Cardiac septum (tissue), 1 donor: ENCODE measurements around the gene NPIPB8. TPM values are rescaled to one million over a fixed set of nuclear protein-coding genes. Genes with fewer than 3 reads are reported as not detected.

Experiments
- total RNA-seq: library from RNA; stranded (reverse); fragmentation: NEBNext Ultra II Directional; extraction: Animal tissue kit (Norgen Biotek cat#: 25700); gene quantifications from one replicate; pipeline ENCODE4 v1.2.1, GENCODE V29; 2021
- donor health status: DM: no; HTN: no; CAD: no.

The NPIPB8 gene
- total RNA-seq, 1 donor from 2014 or later, result 0.59 TPM

Other genes with a start within 250 kb of the NPIPB8 start
- gene EIF3CL, start 234.2 kb upstream of the NPIPB8 start, total RNA-seq, result 33.8 TPM
- not detected for gene NPIPB7, start 165.7 kb upstream of the NPIPB8 start, total RNA-seq
- gene CLN3, start 146.0 kb upstream of the NPIPB8 start, total RNA-seq, result 9.1 TPM
- 0.51 TPM for gene APOBR, start 143.4 kb upstream of the NPIPB8 start, total RNA-seq
- gene IL27, start 131.2 kb upstream of the NPIPB8 start, total RNA-seq, result not detected
- 50.2 TPM for gene NUPR1, start 99.1 kb upstream of the NPIPB8 start, total RNA-seq
- gene SGF29, start 84.1 kb upstream of the NPIPB8 start, total RNA-seq, result 14.0 TPM
- gene SULT1A2, start 41.0 kb upstream of the NPIPB8 start, total RNA-seq, result 0.73 TPM
- gene SULT1A1, start 28.0 kb upstream of the NPIPB8 start, total RNA-seq, result 23.2 TPM
- 403 TPM for gene EIF3C, start 73.4 kb downstream of the NPIPB8 start, total RNA-seq
- 1.6 TPM for gene NPIPB9, start 113.7 kb downstream of the NPIPB8 start, total RNA-seq
- 62.7 TPM for gene ATXN2L, start 184.9 kb downstream of the NPIPB8 start, total RNA-seq
- 184 TPM for gene TUFM, start 208.3 kb downstream of the NPIPB8 start, total RNA-seq
- gene SH2B1, start 225.8 kb downstream of the NPIPB8 start, total RNA-seq, result 46.3 TPM
- gene ATP2A1, start 240.4 kb downstream of the NPIPB8 start, total RNA-seq, result 0.54 TPM